ENCODE data around the gene SELENOI. TPM values are rescaled to one million over a fixed set of nuclear protein-coding genes. Genes with fewer than 3 reads are reported as not detected.
A peak's percentile ranks its signal among the peaks of the same experiment; 100 is the strongest.

SELENOI gene
- total and polyA plus RNA-seq, 10 of the 15 experiments (the other 5 are each of a cell fraction or from before 2014, with no cell fraction given): 5.2 to 31.4 (median 17.4) TPM

- ATAC-seq (peak; percentile 85), DNase-seq (ENCODE audit: low read depth, low spot score) (peak; percentile 9), FAIRE-seq (no peak)
- Histone ChIP-seq H3K4me2 (ENCODE audit: control insufficient read depth, insufficient read depth) (peak overlapping the region; percentile 96), H2AFZ (ENCODE audit: control insufficient read depth, low read depth, low read length) (peak overlapping the region; percentile 78), H3K27me3 (replicated peaks in 1 of 2; ENCODE audit: control insufficient read depth in 2 of 2, insufficient read depth in 2 of 2, low read length in 1 of 2) (no peaks in the 10 kb centered on the region), H3K36me3 (ENCODE audit: control insufficient read depth in 2 of 2, insufficient read depth in 2 of 2, low read length in 1 of 2) (no peaks in the 10 kb centered on the region), H3K79me2 (ENCODE audit: control insufficient read depth, insufficient read depth, low read length) (no peaks in the 10 kb centered on the region), H3K9me3 (replicated peaks; ENCODE audit: control insufficient read depth, insufficient read depth, low read length) (no peaks in the 10 kb centered on the region), H4K20me1 (ENCODE audit: control insufficient read depth, insufficient read depth) (no peaks in the 10 kb centered on the region), H3K4me1 (ENCODE audit: control insufficient read depth, insufficient read depth, low read length) (peaks cover 4% of the 10 kb centered on the region; the same call in 1 of the 2 replicates), H3K9ac (ENCODE audit: control insufficient read depth, insufficient read depth, low read length) (peak overlapping the region; percentile 58), H3K4me3 (peak overlapping the region; percentile 57), H3K27ac (ENCODE audit: control insufficient read depth, insufficient read depth) (peak overlapping the region; percentile 38)
- ChIA-PET CTCF (interaction anchor here (0.8 to 1.5 kb wide), 2 partner anchors 55 to 1156 kb away, joined by 3 to 6 read pairs; no protein-coding TSS in a partner anchor), RAD21 (ENCODE audit: unreplicated experiment) (interaction anchor here (1.6 kb wide), 1 partner anchor 17 kb away, joined by 4 read pairs; no protein-coding TSS in a partner anchor), POLR2A (interaction anchor here (0.8 to 2.7 kb wide), 2 partner anchors 54 to 61 kb away, joined by 3 to 24 read pairs; partner anchors contain the start of genes HADHA and HADHB), SMC1A (ENCODE audit: uncharacterized antibody, unreplicated experiment) (interaction anchor here (0.7 to 3.0 kb wide), 6 partner anchors 25 to 488 kb away, joined by 3 to 10 read pairs (median 6); partner anchors contain the start of genes ADGRF3 and SELENOI)
- no TSS peak for BruUV-seq (replicated peaks)
- in situ Hi-C loops (cut with MboI): no loop called here
- intact Hi-C loops (cut with micrococcal nuclease; ENCODE audit: unreplicated experiment): no loop called here
- 9% methylated on average over 30 of the region's 30 CpGs for WGBS (ENCODE audit: insufficient coverage, insufficient replicate concordance, low lambda C conversion rate, missing lambda C conversion rate)
- TF ChIP-seq MXI1 (IDR thresholded peaks at IDR 0.05; ENCODE audit: low read depth, low read length) (no peak), ZSCAN29 (IDR thresholded peaks at IDR 0.05) (no peak), PAX5 (IDR thresholded peaks at IDR 0.05; ENCODE audit: borderline replicate concordance, low read depth, low read length) (no peak), HDAC2 (IDR thresholded peaks at IDR 0.05) (no peak), MTA2 (IDR thresholded peaks at IDR 0.05; ENCODE audit: low read depth) (0 out of 2 replicates have a peak, but pooled peaks have one; percentile 25), MTA3 (IDR thresholded peaks at IDR 0.05; ENCODE audit: borderline replicate concordance, low read length) (no peak), SUPT20H (IDR thresholded peaks at IDR 0.05; ENCODE audit: borderline replicate concordance, control insufficient read depth, low read depth, low read length) (no peak), BCL11A (IDR thresholded peaks at IDR 0.05; ENCODE audit: low read depth, low read length) (no peak), NRF1 (conservative IDR thresholded peaks at IDR 0.05; ENCODE audit: low read depth, low read length) (no peak), ETV6 (conservative IDR thresholded peaks at IDR 0.05 in 1 of 2, IDR thresholded peaks at IDR 0.05 in 1 of 2; ENCODE audit: borderline replicate concordance in 1 of 2, low read depth in 1 of 2) (peak in 1 of 2 experiments; percentile 51; a peak in 1 of 4 replicates), CUX1 (IDR thresholded peaks at IDR 0.05; ENCODE audit: insufficient replicate concordance, low read depth, low read length) (no peak), EGR1 (IDR thresholded peaks at IDR 0.05; ENCODE audit: borderline replicate concordance in 1 of 2, low read depth in 2 of 2, low read length in 2 of 2) (no peak)
- TF ChIP-seq, protein P1, sequence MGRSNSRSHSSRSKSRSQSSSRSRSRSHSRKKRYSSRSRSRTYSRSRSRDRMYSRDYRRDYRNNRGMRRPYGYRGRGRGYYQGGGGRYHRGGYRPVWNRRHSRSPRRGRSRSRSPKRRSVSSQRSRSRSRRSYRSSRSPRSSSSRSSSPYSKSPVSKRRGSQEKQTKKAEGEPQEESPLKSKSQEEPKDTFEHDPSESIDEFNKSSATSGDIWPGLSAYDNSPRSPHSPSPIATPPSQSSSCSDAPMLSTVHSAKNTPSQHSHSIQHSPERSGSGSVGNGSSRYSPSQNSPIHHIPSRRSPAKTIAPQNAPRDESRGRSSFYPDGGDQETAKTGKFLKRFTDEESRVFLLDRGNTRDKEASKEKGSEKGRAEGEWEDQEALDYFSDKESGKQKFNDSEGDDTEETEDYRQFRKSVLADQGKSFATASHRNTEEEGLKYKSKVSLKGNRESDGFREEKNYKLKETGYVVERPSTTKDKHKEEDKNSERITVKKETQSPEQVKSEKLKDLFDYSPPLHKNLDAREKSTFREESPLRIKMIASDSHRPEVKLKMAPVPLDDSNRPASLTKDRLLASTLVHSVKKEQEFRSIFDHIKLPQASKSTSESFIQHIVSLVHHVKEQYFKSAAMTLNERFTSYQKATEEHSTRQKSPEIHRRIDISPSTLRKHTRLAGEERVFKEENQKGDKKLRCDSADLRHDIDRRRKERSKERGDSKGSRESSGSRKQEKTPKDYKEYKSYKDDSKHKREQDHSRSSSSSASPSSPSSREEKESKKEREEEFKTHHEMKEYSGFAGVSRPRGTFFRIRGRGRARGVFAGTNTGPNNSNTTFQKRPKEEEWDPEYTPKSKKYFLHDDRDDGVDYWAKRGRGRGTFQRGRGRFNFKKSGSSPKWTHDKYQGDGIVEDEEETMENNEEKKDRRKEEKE (IDR thresholded peaks at IDR 0.05): no peak
Measured at GRCh38 chr2:26298638-26299393, 47.1 kb upstream of the SELENOI start.
